A172 (cell line): ENCODE results near the gene PHEX. TPM values are rescaled to one million over a fixed set of nuclear protein-coding genes. Genes with fewer than 3 reads are reported as not detected.
A peak's percentile ranks its signal among the peaks of the same experiment; 100 is the strongest.
"Not testable (repeated sequence)": the region's sequence is repeated elsewhere in the genome, so short reads cannot be mapped to it uniquely, and the experiment has no call there.

Experiments used
- DNase-seq: peaks from one replicate; pipeline ENCODE4 v3.0.0-alpha.2; 2015; ENCODE audit warnings: low spot score
- total RNA-seq: library from RNA; depleted of rRNA; stranded (reverse); fragments of >200 nt; shearing (Covaris generic); gene quantifications from 2 replicates; pipeline ENCODE4 v1.2.3, GENCODE V29; 2014; rRNA removed

Gene PHEX
- total RNA-seq, 1 experiment from 2014 or later = 1.1 TPM

GRCh38 chrX:22246620-22247019 is 214.5 kb downstream of the PHEX start:
- DNase-seq = peak; percentile 50

- DNase-seq = peak; percentile 4
These were observed 215.0 kb downstream of the PHEX start for GRCh38 chrX:22247169-22247568.

GRCh38 chrX:22248401-22248800 is 216.3 kb downstream of the PHEX start:
- no peak for DNase-seq

GRCh38 chrX:22249371-22249770 is 217.2 kb downstream of the PHEX start:
- DNase-seq = no peak

GRCh38 chrX:22268706-22269105 is 236.6 kb downstream of the PHEX start:
- no peak for DNase-seq

GRCh38 chrX:22272613-22273012 is 240.5 kb downstream of the PHEX start, which contains the start of gene CBLL2:
CBLL2 (plus strand) TSS chrX:22272913; CDS start chrX:22272992, 79 bp downstream.
- no peak for DNase-seq

GRCh38 chrX:22273714-22274317 is 241.7 kb downstream of the PHEX start:
- no peak for DNase-seq

- DNase-seq = no peak
These were observed 244.7 kb downstream of the PHEX start for GRCh38 chrX:22276781-22277180.

- no peak for DNase-seq
These were observed 246.2 kb downstream of the PHEX start for GRCh38 chrX:22278375-22278774.

- not testable (repeated sequence) for DNase-seq
These were observed 257.1 kb downstream of the PHEX start for GRCh38 chrX:22289209-22289608.

- DNase-seq = no peak
These were observed 264.7 kb downstream of the PHEX start for GRCh38 chrX:22296871-22297270.

GRCh38 chrX:22300130-22300529 is 268.0 kb downstream of the PHEX start:
- DNase-seq = peak; percentile 87

Other genes starting within 250 kb of the PHEX start
- 15.4 and 15.9 TPM in 2 replicates for gene MBTPS2, start 192.7 kb upstream of the PHEX start, total RNA-seq
- 4.1 and 4.3 TPM in 2 replicates for gene YY2, start 176.3 kb upstream of the PHEX start, total RNA-seq
- gene SMS, start 91.6 kb upstream of the PHEX start, total RNA-seq = 423 and 528 TPM in 2 replicates
- not detected in 2 replicates for gene CBLL2, start 240.6 kb downstream of the PHEX start, total RNA-seq